Stimulated activated CD8-positive, alpha-beta memory T cell treated with anti-CD3 and anti-CD28 coated beads, Interleukin-12 subunit alpha, Interleukin-12 subunit beta, amount 100 ng/mL, for 4 hours (primary cell): Measurements from ENCODE around the gene AMER1.

ENCODE experiments used
- DNase-seq: peaks from one replicate; pipeline ENCODE4 v3.0.0-alpha.2; 2020; ENCODE audit warnings: low read depth

The AMER1 gene

DNA sequence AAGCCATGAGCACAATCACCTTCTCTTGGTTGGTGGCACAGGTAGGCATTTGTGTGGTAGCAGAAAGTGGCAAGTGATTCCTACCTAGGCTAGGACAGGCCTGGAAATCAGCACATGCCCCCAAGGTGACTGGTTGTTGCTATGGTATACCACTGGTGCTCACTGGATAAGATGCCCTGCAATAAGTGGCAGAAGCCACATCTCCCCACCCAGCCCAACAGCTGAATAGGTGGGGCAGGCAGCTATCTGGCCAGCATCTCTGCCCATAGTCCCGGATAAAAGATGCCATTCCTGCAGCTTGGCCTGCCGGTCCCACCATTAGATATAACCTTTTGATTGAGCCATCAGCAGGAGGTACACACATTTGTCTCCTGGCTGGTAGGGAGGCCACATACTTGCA, 21.1 kb downstream of the AMER1 start:
- DNase-seq, result no peak

DNA sequence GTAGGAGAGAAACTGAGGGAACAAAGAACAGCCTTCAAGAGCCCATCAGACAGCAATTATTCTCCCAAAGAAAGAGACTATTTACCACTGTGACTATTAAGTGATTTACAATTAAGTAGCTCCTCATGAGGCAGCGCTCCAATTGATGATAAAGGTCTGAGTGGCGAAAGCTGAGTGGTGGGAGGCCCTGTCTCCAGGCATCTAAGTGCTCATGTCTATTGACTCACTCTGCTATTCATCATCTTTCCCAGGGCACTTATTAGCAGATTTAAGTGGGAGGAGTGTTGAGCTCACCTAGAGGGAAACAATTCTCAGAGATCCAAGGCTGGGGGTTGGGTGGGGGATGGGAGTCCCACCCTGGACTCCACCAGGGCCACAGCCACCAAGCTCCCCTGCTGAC, 23.3 kb downstream of the AMER1 start:
- no peak for DNase-seq

DNA sequence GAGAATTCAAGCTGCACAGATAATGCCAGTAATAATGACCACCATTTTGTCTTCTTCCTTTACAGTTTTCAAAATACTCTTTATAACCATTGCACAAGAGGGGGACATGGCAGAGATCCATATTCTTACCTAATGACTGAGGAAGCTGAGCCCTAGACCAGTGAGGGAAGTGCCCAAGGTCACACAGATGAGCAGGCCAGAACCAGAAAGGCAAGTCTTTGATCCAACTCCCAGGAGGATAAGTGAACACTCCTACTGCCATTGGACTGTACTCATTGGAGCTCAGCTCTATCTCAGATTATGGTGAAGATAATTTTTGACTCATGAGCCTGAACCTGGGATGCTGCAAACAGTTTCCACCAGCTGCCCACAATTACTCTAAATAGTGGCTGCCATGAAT, 28.6 kb downstream of the AMER1 start:
- no peak for DNase-seq

DNA sequence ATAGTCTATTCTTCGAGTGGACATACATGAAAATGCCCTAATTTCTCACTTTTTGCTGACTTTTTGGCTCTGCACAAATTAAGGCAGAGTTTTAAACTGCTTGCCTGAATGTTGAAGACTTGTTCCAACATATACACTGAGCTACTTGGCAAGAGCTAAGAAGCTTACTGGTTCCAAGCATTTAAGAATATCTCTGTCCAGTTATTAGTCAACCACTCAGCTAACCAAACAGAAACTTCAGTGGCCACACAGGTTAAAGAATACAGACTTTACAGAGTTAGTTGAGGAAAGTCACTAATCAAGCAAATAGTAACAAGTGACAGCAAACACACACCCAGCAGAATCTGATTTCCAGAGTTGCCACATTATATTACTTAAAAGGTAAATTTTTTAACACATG, 35.5 kb downstream of the AMER1 start:
- no peak for DNase-seq

DNA sequence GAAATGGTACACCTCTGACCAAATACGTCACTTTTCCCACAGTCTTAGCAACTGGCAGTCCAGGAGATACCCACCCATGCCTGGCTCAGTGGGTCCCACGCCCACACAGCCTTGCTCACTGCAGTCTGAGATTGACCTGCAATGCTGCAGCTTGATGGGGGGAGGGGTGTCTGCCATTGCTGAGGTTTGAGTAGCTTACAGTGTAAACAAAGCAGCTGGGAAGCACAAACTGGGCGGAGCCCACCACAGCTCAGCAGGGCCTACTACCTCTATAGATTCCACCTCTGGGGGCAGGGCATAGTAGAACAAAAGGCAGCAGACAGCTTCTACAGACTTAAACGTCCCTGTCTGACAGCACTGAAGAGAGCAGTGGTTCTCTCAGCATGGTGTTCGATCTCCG, 52.7 kb downstream of the AMER1 start:
- DNase-seq, result no peak

DNA sequence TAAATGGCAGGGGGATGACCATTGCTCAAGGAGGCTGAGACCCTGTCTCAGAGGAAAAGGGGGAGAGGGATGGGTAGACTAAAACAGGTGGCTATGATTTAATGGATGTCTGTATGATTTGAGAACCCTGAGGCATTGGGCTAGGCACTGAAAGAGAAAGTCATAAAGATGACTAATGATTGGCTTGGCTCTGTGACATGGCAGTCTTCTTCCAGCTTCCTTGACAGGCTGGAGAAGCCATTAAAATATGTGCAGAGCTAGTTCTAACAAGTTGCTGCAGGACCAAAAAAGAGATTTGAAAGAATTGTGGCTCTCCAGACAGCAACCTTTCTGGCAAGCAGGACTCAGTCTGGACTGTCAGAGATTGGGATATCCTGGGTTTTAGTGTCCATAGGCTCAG, 53.6 kb downstream of the AMER1 start:
- DNase-seq, result no peak

DNA sequence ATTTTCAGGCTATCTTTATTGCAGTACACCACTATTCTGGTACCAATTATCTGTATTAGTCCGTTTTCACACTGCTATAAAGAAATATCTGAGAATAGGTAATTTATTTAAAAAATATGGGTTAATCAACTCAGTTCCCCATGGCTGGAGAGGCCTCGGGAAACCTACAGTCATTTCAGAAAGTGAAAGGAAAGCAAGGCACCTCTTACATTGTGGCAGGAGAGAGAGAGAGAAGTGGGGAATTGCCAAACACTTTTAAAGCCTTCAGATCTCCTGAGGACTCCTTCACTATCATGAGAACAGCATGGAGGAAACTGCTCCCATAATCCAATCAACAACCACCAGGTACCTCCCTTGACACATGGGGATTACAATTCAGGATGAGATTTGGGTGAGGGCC, 54.7 kb downstream of the AMER1 start:
- no peak for DNase-seq
